HG03064 (cell line): ENCODE measurements around the gene CDIP1.
"Not testable (repeated sequence)": the region's sequence is repeated elsewhere in the genome, so short reads cannot be mapped to it uniquely, and the experiment has no call there.

ENCODE experiments used
- ATAC-seq: cut with Tn5 transposase; IDR thresholded peaks from one replicate; pipeline ENCODE4 v1.9.1; 2021; ENCODE audit warnings: low read depth; ENCODE audit not compliant: unreplicated experiment

CDIP1 gene

DNA sequence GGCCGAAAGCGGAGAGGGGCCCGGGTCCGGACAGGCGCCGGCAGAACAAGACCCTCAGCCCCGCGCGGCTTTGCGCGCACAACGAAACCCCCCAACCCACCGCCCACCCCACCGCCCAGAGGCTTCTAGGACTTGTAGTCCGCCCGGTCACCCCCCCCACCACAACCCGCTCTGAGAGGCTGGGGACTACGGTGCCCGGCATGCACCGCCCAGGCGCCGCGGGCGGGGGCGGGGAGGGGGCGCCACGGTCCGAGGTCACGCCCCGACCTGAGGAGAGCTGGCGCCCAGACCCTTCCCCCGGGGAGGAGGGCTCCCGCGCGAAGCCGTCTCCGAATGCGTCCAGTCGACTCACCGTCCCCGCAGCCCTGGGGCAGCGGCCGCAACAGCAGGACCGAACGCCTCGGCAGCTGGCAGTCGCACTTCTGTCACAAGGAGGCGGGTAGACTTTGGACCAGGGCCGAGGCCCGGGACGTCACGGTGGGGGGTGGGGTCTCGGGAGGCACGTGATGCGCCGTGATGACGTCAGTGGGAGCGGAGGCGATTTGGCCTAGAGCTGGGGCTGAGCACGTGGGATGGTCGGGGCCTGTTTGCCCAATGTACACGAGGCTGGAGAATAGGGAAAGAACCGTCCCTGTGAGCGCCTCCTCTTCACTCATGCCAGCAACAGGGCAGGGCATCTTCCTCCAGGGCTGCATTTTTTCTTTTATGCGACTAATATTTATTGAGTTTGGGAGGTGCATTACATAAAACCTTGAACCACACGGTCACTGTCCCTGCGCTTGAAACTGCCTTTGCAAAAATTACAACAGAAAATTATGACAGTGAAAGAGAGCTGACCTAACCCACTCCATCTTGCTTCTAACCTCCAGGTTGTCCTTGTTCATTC lies at the start of gene CDIP1:
Gene CDIP1, minus strand, starts transcription at position 424 of the 886 bp plus-strand sequence. CDS start 24,643 bp downstream, outside the sequence.
- peak; percentile 75 for ATAC-seq

DNA sequence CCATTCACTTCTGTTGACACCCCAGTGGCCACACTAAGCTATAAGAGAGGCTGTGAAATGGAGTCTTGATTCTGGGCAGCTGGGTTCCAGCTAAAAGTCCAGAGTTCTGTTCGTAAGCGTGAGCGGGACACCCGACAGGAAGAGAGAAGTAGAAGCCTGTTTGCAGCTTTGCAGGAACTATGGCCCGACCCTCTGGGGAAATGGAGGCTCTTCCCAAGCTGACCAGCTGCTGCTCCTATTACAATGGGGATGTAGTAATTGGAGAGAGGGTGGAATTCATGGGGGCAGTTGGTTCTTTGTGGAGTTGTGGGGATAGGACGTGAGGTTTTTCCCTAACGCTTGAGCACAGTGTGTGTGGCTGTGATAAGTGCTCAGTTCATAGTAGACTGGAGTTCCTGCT lies 47.7 kb upstream of the CDIP1 start:
- ATAC-seq = no peak

DNA sequence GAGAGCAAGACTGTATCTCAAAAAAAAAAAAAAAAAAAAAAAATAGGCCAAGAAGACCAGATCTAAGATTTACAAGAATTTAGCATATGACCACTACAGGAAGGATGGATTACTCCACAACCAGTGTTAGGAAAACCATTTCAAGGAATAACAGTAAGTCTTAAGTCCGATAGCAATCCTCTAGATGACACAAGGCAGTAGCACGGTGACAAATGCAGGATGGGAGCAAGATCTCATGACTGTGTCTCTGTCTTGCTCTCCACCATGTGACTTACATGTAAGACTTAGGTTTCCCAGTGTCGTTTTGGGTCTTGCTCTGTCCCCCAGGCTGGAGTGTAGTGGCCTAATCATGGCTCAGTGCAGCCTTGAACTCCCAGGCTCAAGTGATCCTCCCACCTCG lies 45.3 kb upstream of the CDIP1 start:
- ATAC-seq = no peak

DNA sequence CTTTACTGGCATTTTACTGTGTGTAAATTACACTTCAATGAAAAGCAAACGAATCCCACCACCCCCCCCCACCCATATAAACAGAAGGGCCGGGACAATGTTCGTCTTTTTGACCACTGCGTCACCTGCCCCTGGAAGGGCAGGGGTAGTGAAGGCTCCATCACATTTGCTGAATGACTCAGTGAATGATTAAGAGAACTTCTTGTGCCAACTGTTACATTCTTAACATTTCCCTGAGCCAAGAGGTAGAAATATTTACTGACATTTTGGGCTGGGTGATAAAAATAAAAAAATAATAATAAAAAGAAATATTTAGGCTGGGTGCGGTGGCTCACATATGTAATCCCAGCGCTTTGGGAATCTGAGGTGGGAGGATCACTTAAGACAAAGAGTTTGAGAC lies 41.7 kb upstream of the CDIP1 start:
- ATAC-seq = no peak

DNA sequence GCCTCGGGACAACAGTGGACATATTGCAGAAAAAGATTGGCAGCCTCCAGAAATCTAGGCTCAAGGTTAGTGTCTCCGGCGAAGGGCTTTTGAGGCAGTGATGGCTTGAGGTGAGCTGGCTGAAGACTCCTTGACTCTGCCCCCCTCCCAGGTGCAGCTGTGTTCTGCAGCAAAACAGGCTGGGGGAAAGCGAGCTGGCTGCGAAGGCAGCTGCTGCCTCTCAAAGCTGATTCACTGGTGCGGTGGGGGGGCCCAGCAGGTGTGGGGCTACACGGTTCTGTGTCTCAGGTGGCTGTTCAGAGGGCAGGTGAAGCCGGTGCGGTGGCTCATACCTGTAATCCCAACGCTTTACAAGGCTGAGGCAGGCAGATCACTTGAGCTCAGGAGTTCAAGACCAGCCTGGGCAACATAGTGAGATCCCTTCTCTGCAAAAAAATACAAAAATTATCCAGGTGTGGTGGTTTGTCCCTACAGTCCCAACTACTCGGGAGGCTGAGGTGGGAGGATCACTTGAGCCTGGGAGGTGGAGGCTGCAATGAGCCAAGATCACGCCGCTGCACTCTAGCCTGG lies 40.5 kb upstream of the CDIP1 start:
- no peak for ATAC-seq

DNA sequence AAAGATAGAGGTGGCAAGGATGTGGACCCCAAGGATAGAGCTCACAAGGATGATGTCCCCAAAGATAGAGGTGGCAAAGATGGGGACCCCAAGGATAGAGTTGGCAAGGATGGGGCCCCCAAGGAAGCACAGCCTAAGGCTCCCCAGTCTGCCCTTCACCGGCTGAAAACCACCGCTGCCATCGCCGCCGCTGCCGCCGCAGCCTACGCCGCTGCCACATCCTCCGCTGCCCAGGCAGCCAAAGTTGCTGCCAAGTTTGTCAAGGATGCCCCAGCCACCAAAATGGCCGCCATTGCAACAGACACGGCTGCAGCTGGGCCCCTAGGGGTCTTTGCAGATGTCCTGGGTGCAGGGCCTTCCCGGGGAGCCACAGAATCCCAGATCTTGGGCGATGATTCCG lies 37.4 kb upstream of the CDIP1 start:
- ATAC-seq = no peak

DNA sequence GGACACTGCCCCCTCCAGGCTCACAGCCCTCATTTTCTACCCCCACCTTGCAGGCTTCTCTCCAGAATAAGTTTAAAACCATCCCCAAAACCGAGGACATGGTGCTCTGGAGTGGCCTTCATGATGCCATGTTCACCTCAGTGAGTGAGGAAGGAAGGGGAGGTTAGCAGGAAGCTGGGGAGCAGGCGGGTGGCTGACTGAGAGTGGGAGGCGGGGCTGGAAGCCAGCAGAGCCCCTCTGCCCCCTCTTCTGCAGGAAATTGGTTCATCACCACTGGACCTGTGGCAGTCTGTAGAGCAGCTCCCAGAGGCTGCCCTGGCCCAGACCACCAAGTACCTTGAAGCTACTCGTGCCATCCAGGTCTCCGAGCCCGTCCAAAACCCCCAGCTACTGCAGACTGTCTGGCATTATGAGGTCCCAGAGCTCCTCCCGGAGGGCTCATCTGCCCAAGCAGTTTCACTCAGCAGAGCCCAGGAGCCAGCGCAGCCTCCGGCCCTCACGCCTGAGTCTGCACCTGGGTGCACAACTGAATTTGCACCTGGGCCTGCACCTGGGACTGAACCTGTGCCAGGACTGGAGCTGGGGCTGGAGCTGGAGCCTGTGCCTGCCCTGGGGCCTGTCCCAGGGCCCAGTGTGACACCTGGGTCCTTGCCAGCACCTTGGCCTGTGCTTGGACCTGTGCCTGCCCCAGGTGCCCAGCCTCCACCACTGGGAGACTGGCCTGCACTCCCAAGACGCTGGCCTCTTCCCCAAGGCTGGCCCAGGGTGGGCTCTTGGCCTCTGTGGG lies 36.5 kb upstream of the CDIP1 start:
- no peak for ATAC-seq

DNA sequence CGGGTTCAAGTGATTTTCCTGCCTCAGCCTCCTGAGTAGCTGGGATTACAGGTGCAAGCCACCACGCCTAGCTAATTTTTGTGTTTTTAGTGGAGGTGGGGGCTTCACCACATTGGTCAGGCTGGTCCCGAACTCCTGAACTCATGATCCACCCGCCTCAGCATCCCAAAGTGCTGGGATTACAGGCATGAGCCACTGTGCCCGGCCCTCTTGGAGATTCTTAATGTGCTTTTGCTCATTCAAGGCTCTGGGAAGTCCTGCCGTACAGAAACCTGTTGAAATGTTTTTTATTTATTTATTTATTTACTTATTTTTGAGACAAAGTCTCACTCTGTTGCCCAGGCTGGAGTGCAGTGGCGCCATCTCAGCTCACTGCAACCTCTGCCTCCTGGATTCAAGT lies 35.4 kb upstream of the CDIP1 start:
- ATAC-seq = not testable (repeated sequence)

DNA sequence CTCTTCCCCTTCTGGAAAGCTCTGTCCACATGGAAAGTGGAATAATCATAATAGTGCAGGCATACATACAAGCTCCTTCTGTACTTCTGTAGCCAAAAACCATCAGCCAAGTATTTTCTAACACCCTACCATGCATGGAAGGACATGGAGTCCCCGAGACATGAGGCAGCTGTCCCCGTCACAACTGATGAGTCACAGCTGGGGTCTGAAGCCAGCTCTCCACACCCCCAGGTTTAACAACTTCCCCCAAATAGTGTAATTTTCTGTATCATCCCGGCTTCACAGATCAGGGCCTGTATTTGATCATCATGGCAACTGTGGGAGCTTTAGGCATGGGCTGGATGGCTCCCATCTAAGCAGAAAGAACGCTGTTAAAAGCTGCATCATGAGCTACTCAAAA lies 34.1 kb upstream of the CDIP1 start:
- no peak for ATAC-seq

DNA sequence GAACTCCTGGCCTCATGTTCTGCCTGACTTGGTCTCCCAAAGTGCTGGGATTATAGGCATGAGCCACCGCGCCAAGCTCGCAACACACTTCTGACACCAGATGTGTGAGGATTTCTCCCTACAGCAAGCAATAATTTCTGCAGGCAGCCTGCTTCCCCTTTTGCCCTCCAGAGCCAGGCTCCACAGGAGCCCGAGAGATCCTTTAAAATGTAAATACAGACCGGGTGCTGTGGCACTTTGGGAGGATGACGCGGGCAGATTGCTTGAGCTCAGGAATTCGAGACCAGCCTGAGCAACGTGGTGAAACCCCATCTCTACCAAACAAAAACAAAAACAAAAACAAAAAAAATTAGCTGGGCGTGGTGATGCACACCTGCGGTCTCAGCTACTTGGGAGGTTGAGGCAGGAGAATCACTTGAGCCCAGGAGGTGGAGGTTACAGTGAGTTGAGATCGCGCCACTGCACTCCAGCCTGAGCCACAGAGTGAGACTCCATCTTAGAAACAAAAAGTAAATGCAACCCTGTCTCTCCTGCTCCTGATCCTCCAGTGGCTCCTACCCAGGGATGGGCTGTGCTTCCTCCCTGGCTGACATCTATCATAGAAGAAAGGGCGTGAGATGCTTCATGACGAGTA lies 32.2 kb upstream of the CDIP1 start:
- no peak for ATAC-seq

DNA sequence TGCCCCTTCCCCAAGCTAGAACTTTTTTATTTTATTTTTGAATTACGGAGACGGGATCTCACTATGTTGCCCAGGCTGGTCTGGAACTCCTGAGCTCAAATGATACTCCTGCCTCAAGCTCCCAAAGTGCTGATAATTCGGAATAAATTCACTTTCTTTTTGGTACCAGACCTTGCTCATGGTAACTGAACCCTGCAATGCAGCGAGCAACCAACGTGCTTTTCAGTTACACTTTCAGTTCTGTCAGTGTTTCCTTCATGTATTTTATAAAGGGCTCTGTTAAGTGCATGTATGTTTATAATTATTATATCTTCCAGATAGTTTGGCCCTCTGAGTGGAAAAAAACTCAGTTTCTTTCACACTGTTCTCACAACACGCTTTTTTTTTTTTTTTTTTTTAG lies 31.5 kb upstream of the CDIP1 start:
- no peak for ATAC-seq

DNA sequence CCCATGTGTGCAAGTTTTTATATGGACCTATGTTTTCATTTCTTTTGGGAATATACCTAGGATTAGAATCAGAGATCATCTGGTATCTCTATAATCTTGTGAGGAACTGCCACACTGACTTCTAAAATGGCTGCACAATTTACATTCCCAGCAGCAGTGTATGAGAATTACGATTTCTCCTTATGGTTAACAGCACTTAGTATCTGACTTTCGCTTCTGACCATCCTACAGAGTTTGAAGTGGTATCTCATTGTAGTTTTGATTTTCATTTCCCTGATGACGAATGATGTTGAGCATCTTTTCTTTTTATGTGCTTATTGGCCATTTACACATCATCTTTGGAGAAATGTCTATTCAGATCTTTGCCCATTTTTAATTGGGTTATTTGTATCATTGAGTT lies 27.6 kb upstream of the CDIP1 start:
- ATAC-seq = no peak

DNA sequence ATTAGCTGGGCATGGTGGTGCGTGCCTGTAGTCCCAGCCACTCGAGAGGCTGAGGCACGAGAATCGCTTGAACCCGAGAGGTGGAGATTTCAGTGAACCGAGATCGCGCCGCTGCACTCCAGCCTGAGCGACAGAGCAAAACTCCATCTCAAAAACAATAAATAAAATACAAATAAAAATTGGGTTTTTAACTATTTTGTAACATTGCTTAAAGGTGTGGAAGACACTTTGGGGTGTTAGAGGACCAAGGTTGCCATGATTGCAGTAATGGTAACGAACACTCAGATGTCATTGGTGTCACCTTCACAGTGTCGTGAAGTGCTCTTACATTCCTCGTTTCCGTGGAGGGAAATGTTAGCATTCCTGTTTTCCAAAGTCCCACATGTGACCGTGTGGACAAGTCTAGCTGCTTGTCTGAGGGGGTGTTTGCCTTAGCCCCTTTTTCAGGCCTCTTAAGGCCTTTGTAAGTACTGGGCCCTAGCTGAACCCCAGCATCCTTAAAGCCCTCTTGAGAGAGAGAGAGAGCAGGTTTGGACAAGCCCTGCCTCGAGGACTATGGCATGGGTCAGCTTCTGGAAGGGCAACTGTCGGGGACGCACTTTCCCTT lies 26.2 kb upstream of the CDIP1 start:
- no peak for ATAC-seq

DNA sequence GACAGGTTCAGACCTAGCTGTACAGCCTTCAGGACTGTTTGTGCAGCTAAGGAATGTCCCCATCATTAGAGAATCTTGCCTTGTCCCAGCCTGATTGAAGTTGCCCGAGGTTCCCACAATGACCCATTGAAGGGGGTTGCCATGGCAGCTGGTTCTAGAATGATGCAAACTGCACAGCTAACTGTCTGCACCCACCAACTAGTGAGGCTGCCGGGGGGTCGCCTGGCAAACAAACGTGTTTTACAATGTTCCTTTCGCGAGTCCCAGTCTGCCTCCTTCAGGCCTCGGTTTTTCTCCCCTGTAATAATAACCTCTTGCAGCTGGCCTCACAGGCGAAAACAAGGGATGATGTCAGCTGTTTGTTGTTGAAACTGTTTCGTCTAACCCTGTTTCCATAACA lies 23.0 kb upstream of the CDIP1 start:
- ATAC-seq = no peak

DNA sequence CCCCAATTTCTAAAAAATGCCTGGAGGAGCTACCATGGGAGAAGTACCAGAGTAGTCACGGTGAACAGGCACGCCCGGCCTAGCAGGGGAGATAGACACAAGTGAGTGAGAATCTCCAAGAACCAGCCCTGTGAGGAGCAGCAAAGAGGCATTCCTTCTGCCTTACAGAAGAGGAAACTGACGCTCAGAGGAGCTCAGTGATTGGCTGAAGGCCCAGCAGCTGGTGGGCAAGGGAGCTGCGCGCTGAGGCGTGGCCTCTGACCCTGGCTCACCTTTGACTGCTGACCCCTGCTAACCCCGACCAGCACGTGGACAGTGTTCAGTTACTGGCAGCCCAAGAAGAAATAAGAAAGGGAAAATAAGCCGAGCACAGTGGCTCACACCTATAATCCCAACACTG lies 19.4 kb upstream of the CDIP1 start:
- no peak for ATAC-seq

DNA sequence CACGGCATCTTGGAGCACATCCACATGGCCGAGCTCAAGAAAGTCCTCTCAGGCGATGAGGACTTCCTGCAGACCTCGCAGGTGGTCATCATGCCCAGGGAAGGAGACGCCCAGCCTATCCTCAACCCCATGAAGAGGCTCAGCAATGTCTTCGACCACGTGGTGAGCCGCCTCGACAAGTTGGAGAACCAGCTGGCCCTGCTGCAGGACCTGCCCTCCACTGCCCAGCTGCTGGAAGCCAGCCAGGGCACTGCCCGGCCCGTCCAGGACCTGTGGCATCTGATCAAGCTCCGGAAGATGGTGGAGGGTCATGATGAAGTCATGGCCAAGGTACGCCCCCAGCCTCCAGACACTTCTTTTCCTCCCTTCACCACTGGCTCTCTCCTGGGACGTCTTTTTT lies 18.0 kb upstream of the CDIP1 start:
- ATAC-seq = no peak

DNA sequence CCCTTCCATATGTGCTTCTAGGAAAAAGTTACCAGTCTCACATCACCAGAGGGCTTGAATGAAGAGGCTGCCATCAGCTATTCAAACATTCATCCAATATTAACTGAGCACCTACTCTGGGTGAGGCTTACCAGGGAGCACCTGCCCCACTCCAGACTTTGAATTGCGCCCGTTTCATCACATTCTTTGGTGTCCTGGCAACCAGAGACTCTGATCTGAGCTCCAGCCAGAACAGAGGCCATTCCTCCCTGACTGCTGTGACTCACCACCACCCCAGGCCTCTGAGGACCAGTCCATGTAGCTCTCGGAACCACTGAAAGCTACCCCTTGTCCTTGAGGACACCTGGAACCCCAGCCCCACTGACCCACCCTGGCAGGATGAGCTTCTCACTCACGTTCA lies 17.5 kb upstream of the CDIP1 start, which contains the start of gene C16orf96:
Gene C16orf96, plus strand, starts transcription at position 229 of the 400 bp plus-strand sequence. Its CDS starts 150 bp downstream, at position 379.
- ATAC-seq = no peak

DNA sequence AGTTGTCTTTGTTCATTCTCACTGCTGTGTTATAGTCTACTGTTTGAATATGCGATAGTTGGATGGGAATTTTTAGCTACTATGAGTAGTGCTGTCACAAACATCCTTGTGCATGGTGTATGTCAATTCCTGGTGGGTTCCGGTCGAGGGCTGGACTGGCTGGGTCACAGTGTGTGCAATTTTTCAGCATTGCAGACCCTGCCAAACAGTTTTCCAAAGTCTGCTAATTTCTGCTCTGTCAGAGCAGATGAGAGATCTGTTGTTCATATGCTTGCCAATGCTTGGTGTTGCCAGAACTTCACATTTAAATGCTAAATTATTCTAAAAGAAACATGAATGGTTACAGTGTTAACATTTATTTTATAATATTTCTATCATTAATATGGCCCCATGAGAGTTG lies 14.0 kb upstream of the CDIP1 start:
- ATAC-seq = no peak

DNA sequence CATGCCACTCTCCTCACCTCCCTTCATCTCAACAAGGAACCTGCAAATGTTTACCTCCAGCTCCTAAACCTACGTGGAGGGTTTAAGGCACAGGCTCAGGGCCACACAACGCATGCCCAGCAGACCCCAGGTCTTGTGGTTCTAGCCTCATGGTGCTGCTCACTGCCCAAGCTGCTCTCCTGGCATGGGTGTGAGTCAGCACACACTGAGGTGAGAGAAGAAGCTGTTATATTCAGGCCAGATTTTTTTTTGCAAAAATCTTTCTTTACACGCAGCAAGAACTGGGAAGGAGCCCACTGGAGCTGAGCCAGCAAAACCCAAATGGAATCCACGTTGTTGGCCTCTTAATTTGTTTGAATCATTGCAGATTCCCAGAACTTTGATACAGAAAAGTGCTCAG lies 12.0 kb upstream of the CDIP1 start:
- no peak for ATAC-seq

DNA sequence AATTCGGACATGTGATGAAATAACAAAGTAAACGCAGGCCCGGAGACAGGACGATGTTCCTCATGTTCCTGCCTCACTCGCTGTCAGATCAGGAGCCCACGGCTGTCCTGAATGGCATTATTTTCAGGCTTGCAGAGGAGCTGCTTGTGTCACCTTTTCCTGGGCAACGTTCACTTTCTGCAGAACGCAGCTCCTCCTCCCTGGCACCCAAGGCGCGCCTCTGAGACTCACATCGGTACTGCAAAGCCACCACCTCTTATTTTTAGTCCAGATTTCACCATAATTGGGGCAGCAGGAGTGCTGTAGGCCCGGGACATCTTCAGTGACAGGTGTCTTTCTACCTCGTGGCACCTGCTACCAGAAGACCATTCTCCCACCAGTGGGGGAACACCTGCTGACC lies 9.6 kb upstream of the CDIP1 start:
- no peak for ATAC-seq
